ENCODE measurements around the gene DHRS4L2.
"Not testable (repeated sequence)": the region's sequence is repeated elsewhere in the genome, so short reads cannot be mapped to it uniquely, and the experiment has no call there.

Gene DHRS4L2

DNA sequence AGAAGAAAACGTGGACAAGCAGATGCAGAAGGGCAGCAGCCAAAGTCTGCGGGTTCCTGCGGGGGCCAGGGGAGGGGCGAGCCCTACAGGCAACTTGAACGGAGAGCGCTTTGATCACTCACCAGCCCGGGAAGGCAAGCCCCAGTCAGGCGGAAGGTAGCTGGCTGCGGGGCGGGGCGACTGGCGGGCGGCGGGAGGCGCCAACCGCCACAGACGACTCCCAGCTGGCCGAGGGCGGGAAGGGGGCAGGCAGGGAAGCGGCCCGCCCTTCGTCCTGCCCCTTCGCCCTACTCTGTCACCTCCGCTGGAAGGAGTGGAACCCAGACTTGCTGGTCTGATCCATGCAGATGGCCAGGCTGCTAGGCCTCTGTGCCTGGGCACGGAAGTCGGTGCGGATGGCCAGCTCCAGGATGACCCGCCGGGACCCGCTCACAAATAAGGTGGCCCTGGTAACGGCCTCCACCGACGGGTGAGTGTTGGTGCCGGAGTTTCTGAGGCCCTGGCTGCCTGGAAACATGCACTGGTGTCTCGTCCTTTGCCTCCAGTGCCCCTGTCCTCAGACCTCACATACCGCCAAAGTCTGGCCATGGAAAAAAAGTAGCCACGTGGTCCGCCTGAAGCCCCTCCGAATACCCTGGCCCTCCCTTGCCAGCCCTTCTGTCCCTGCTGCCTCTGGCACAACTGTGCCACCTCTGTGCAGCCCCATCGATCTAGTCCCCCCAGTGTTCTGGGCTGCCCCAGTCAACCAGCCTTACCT lies at the start of gene DHRS4L2:
Gene DHRS4L2 (plus strand): TSS at position 323 of the 757 bp plus-strand sequence. CDS start 19 bp downstream, at position 342.
- DNase-seq (ENCODE audit: low read depth in 2 of 2), result peak; percentile 77 to 80

DNA sequence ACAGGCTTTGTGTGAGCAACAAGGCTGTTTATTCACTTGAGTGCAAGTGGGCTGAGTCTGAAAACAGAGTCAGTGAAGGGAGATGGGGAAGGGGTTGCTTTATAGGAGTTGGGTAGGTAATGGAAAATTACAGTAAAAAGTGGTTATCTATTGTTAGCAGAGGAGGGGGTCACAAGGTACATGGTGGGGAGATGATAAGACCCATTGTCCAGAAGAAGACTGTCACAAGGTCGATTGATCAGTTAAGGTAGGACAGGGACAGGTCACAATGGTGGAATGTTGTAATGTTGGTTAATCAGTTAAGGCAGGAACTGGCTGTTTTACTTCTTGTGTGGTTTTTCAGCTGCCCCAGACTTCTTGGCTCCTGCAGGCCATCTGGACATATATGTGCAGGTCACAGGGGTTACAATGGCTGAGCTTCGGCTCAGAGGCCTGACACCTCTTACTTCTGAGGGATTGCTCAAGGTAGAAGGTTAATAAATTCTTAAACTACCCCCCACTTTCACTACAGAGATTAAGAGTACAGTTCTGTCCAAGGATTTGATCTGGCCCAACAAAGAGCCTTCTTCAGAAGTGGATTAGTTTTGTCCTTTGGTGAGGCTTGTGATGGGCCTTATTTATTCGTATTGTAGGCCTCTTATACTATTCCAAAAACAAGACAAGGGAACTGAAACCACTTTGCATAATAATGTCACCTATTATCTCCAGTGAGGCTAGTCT lies 49.0 kb upstream of the DHRS4L2 start:
- DNase-seq (ENCODE audit: low read depth in 2 of 2), result no peak

DNA sequence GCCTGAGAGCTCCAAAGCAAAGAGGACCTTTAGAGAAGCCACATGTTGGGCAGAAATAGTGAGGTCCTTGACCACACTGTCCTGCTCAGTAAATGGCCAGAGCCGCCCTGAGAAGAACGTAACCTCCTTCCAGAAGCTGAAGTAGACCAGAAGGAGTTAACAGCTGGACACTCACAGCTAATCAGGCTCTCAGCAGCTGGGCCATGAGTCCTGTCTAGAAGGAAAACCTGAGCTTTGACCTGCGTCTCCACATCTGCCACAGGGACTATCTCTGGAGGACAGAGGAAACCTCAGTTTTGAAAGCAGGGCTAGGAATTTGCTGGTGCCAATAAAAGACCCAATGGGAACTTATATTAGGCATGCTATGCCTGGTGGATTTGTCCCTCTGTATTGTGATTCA lies 47.5 kb upstream of the DHRS4L2 start:
- DNase-seq (ENCODE audit: low read depth in 2 of 2), result no peak

DNA sequence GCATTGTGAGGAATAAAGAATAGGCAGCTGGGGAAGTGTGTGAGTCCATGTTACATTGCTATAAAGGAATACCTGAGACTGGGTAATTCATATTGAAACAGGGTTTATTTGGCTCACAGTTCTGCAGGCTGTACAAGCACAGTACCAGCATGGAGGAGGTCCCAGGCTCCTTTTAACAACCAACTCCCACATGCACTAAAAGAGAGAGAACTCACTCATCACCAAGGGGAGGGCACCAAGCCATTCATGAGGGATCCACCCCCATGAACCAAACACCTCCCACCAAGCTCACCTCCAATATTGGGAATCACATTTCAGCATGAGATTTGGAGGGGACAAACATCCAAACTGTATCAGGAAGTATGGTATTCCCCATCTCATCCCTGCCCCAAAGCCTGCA lies 47.1 kb upstream of the DHRS4L2 start:
- no peak for DNase-seq (ENCODE audit: low read depth in 2 of 2)

DNA sequence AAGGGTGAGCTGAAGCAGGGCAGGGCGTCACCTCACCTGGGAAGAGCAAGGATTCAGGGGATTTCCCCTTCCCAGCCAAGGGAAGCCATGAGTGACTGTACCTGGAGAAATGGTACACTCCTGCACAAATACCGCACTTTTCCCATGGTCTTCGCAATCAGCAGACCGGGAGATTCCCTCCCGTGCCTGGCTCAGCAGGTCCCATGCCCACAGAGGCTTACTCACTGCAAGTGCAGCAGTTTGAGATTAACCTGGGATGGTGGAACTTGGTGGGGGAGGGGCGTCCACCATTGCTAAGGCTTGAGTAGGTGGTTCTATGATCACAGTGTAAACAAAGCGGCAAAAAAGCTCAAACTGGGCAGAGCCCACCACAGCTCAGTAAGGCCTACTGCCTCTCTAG lies 46.1 kb upstream of the DHRS4L2 start:
- DNase-seq (ENCODE audit: low read depth in 2 of 2), result no peak

DNA sequence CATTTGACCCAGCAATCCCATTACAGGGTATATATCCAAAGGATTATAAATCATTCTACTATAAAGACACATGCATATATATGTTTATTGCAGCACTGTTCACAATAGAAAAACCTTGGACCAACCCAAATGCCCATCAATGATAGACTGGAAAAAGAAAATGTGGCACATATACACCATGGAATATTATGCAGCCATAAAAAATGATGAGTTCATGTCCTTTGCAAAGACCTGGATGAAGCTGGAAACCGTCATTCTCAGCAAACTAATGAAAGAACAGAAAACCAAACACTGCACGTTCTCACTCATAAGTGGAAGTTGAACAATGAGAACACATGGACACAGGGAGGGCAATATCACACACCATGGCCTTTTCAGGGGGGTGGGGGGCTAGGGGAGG lies 39.7 kb upstream of the DHRS4L2 start:
- not testable (repeated sequence) for DNase-seq (ENCODE audit: low read depth in 2 of 2)

DNA sequence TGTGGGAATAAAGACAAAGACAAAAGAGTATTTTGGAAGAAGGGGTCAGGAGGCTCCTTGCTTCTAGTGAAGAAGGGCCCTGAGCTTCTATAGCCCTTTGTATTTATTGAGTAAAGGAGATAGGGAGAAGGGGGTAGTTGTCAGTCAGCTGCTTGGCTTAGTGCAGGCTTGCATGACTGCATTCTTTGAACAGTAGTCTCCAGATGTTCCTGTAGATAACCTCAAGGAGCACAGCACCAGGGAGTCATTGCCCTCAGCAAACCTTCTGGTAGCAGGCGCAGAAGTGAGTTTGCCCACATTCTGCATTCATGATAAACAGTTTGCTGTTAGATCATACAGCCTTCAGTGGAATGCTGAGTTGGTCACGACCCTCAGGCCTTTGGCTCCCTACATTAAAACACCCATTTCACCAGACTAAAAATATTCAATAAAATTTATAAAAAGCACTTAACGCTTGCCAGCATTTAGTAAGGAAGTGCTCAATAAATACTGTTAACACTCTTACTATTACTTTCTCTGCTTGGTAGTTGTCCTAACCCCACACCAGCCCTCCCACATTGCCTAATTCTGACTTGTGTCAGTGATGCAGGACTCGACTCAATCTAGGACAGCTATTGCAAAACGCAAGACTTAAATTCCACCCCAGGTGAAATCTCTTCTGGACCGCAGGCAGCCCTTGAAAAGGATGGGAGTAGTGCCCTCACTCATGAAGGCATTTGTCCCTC lies 38.2 kb upstream of the DHRS4L2 start:
- no peak for DNase-seq (ENCODE audit: low read depth in 2 of 2)

DNA sequence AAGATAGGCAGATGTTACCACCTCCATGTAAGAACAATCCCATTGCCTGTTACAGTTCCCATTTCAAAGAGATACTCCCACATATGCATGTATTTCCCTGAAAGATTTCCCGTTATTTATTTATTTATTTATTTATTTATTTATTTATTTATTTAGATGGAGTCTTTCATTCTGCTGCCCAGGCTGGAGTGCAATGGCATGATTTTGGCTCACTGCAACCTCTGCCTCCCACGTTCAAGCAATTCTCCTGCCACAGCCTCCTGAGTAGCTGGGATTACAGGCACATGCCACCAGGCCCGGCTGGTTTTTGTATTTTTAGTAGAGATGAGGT lies 37.6 kb upstream of the DHRS4L2 start:
- DNase-seq (ENCODE audit: low read depth in 2 of 2), result not testable (repeated sequence)

DNA sequence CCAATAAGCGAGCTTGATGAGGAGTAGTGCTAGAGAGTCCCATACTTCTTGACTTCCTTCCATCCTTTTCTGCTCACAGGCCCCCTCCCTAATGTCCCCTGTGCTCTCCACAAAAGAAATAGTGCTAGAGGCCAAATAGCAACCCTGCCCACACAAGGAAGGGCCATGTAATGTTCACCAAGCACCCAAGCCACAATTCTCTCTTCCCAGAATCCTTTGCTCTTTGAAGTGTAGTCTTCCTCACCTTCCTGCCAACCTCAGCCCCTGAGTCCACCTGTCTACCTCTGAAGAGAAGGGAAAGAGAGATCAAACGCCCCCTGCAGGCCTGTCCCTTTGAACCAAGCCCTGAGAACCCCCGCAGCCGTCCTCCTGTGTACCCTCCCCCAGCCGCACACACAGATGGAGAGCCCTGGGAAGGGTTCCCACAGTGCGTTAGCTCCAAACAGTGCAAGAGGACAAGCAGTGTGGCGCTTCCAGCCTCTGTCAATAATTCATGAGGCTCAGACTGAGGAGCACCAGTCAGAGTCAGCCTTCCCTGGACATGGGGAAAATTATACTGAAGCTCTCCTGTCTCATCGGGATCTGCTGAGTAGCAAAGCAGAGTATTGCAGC lies 37.0 kb upstream of the DHRS4L2 start:
- no peak for DNase-seq (ENCODE audit: low read depth in 2 of 2)

DNA sequence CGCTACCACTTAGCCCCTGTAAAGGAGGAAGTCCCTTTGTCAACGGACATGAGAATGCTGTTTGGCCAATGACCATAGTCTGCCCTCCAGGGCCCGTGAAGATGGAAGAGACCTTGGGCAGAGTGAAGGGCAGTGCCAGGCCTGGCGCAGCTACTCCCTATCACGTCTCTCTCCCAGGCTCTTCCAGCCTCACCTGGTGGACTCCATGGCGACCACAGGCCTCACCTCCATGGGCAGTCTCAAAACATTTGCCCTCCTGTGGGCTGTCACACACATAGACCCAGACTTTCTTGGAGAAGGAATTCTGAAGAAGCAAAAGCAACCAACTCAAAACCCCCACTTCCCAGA lies 35.6 kb upstream of the DHRS4L2 start:
- DNase-seq (ENCODE audit: low read depth in 2 of 2), result not testable (repeated sequence)

DNA sequence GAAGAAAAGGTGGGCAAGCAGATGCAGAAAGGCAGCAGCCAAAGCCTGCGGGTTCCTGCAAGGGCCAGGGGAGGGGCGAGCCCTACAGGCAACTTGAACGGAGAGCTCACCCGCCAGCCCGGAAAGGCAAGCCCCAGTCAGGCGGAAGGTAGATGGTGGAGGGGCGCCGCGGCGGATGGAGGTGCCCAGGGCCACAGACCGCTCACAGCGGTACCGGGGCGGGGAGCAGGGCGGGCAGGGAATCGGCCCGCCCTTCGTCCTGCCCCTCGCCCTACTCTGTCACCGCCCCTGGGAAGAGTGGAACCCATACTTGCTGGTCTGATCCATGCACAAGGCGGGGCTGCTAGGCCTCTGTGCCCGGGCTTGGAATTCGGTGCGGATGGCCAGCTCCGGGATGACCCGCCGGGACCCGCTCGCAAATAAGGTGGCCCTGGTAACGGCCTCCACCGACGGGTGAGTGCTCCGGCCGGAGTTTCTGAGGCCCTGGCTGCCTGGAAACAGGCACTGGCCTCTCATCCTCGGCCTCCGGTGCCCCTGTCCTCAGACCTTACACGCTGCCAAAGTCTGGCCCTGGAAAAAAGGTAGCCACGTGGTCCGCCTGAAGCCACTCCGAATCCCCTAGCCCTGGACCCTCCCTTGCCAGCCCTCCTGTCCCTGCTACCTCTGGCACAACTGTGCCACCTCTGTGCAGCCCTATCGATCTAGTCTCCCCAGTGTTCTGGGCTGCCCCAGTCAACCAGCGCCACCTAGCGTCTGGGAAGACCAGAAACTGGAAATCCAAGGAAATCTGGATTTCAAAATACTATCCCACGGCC lies 35.1 kb upstream of the DHRS4L2 start, which contains the start of gene DHRS4:
Gene DHRS4 (plus strand): TSS at position 307 of the 815 bp plus-strand sequence. CDS start 19 bp downstream, at position 326.
- peak; percentile 66 to 80 for DNase-seq (ENCODE audit: low read depth in 2 of 2)

DNA sequence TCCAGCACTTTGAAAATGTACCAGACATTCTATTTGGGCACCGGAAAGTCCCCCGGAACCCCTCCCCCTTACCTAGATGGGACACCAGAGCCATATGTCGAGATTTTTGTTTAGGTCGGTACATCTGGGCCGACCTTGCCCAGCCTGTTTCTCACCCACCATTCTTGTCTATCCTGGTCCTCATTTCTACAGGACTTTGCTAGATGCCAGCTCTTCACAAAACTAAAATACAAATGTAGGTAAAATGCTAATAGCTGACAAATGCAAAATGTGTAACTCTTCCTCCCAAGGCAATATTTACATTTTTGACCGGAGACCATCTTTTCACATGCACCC lies 34.5 kb upstream of the DHRS4L2 start:
- DNase-seq (ENCODE audit: low read depth in 2 of 2), result not testable (repeated sequence)

DNA sequence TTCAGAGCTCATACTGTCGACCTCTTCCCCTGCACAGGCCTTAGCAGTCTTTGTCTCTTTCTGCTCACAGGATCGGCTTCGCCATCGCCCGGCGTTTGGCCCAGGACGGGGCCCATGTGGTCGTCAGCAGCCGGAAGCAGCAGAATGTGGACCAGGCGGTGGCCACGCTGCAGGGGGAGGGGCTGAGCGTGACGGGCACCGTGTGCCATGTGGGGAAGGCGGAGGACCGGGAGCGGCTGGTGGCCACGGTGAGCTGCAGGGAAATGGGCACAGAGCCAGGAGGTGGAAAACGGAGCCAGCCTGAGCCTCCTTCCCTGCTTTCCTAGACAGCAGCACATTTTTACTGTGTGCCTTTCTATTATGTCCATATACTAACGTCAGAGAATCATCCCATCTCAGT lies 33.8 kb upstream of the DHRS4L2 start:
- not testable (repeated sequence) for DNase-seq (ENCODE audit: low read depth in 2 of 2)

DNA sequence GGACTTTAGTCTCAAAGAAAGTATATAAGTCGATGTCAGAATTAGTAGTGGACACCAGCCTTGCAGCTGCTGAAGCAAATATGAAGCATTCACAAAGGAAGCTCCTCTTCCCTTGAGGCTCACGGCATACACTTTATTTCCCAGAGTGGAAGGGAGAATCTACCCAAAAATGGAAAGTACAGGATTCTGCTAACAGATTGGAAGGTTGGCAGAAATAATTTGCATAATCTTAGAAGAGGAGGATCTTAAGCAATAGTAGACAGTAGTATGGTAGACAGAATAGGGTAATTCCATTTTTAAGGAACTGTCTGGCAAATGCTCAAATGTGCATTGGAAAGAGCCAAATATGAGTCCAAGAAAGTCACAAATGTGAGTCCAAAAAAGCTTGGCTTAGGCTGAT lies 32.9 kb upstream of the DHRS4L2 start:
- not testable (repeated sequence) for DNase-seq (ENCODE audit: low read depth in 2 of 2)

DNA sequence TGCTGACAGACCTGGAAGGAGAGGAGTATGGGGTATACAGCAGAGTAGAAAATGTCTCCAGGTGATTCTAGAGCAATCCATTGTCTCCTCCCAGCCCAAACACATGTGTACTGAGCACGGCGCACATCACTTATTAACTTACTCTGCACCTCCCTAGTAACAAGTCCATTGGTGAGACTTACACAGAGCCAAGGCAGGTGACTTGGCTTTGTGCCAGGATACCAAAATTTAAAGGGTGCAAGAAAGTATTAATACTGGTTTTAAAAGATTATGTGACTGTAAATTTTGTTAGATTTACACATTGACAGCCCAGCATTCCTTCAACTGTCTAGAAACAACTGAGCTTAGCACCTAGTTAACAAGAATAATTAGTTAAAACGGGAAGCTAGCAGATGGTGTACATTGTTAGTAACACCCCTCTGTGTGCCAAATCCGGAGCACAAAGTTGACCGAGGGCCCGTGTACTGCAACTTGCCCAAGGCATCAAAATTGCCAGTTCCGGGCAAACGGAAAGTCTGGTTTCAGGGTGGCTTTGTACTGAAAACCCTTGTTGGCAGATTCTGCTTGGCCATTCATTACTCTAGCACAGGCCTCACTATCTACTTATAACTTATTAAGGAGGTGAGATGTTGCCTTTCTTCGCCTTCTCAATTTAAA lies 30.7 kb upstream of the DHRS4L2 start:
- not testable (repeated sequence) for DNase-seq (ENCODE audit: low read depth in 2 of 2)

DNA sequence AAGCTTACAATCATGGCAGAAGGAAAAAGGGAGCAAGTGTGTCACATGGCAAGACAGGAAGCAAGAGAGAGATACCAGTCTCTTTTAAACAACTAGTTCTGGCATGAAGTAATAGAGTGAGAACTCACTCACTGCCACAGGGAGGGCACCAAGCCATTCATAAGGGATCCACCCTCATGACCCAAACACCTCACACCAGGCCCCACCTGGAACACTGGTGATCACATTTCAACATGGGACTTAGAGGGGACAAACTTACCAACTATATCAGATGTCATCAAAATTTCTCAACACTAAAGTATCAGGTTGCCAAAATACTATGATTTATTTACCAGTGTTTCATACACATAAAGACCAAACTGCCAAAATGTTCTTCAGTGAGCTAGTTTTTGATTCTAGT lies 27.8 kb upstream of the DHRS4L2 start:
- DNase-seq (ENCODE audit: low read depth in 2 of 2), result not testable (repeated sequence)

DNA sequence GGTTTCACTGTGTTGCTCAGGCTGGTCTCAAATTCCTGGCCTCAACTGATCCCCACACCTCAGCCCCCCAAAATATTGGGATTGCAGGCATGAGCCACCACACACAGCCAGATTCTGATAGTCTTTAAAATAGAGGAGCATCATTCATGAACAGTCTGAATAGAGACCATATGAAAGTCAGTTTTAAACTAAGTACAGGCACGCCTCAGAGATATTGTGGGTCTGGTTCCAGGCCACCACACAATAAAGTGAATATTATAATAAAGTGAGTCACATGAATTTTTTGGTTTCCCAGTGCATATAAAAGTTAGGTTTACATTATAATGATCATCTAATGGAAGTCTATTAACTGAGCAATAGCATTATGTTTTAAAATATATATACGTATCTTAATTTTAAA lies 27.0 kb upstream of the DHRS4L2 start:
- DNase-seq (ENCODE audit: low read depth in 2 of 2), result not testable (repeated sequence)

DNA sequence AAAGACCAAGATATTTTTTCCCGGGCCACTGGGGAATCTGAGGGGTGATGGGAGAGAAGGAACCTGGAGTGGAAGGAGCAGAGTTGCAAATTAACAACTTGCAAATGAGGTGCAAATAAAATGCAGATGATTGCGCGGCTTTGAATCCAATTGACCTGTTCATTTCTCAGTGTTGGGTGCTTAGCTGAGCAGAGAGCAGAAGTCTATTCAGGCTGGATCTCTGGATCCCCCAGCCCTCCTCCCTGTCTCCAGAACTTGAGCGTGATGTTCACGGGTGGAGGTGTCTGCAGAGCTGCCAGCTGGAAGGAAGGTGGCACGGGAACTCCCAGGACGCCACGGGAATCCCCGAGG lies 19.6 kb upstream of the DHRS4L2 start:
- DNase-seq (ENCODE audit: low read depth in 2 of 2), result not testable (repeated sequence)

DNA sequence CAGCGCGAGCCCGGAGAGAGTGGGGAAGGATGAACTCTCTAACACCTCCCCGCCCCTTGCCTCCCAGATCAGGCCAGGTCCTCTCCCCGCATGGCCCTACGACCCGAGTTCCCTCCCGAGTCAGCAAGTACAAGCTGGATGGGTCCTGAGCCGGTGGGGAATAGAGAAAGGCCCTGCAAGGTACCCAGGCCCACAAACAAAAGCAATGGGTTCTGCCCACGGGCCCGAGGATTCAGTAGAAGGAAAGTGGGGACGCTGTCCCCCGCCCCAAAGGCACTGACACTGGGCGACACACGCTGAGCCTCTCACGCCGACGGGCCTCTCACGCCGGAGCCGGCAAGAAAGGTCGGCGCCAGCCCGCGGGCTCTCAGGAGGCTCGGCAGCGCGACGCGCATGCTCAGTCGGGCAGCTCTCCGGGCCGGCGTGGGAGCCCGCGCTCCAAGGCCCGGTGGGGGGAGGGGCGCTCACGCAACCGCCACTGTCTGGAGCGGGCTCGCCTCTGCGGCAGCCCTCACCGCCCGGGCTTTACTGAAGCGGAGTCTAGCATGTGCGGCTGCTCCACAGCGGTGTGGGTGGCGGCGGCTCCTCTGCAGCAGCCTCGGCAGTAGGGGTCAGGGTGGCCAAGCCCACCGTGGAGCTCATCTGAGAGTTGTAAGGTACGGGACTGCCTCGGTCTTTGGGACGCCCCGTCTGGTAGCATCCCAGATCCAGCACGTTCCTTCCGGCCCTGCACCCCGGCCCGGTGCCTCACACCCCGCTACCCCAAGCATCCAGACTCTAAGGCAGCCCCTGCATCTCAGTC lies 19.0 kb upstream of the DHRS4L2 start:
- peak; percentile 40 to 51 for DNase-seq (ENCODE audit: low read depth in 2 of 2)

DNA sequence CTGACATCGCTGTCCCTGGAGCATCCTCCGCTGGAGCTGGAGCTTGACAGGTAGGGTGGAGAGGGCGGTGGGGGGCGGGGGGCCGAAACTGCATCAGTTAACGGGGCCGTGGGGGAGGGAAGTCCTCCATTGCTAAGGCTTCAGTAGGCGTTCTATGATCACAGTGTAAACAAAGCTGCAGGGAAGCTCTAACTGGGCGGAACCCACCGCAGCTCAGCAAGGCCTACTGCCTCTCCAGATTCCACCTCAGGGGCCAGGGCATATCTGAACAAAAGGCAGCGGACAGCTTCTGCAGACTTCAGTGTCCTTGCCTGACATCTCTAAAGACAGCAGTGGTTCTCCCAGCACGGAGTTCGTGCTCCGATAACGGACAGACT lies 18.5 kb upstream of the DHRS4L2 start:
- not testable (repeated sequence) for DNase-seq (ENCODE audit: low read depth in 2 of 2)

All from stimulated activated CD8-positive, alpha-beta memory T cell treated with anti-CD3 and anti-CD28 coated beads, Interleukin-2, amount 100 ng/mL, for 48 hours (primary cell).